COR-L47 (cell line): Measurements from ENCODE around the gene HRC.
"Not testable (repeated sequence)": the region's sequence is repeated elsewhere in the genome, so short reads cannot be mapped to it uniquely, and the experiment has no call there.

Experiments used
- DNase-seq: peaks from one replicate; lab custom pipeline; 2025; lab: John Stamatoyannopoulos, UW

Gene HRC

GRCh38 chr19:49160450-49161189, 5.4 kb upstream of the HRC start:
- DNase-seq, result no peak

GRCh38 chr19:49157445-49158224, 2.4 kb upstream of the HRC start, which contains the start of gene TRPM4:
Gene TRPM4, plus strand, starts transcription at chr19:49157792. Its CDS starts 75 bp downstream, at chr19:49157867.
- DNase-seq, result peak; percentile 63

GRCh38 chr19:49155820-49156346, 687 bp upstream of the HRC start:
- DNase-seq, result no peak

- DNase-seq, result no peak
Measured at GRCh38 chr19:49154279-49154678, 917 bp downstream of the HRC start.

- DNase-seq, result no peak
Measured at GRCh38 chr19:49153167-49153809, 1.9 kb downstream of the HRC start.

GRCh38 chr19:49152119-49152550, 3.1 kb downstream of the HRC start:
- DNase-seq, result no peak

GRCh38 chr19:49151267-49152118, 3.7 kb downstream of the HRC start:
- DNase-seq, result no peak

GRCh38 chr19:49150944-49151243, 4.3 kb downstream of the HRC start:
- no peak for DNase-seq

GRCh38 chr19:49150106-49150943, 4.9 kb downstream of the HRC start:
- peak; percentile 72 for DNase-seq

- peak; percentile 65 for DNase-seq
Measured at GRCh38 chr19:49149652-49150105, 5.5 kb downstream of the HRC start.

GRCh38 chr19:49148784-49149651, 6.2 kb downstream of the HRC start:
- peak; percentile 72 for DNase-seq

- DNase-seq, result no peak
Measured at GRCh38 chr19:49148044-49148682, 7.0 kb downstream of the HRC start.

- not testable (repeated sequence) for DNase-seq
Measured at GRCh38 chr19:49146408-49146770, 8.8 kb downstream of the HRC start.

GRCh38 chr19:49145573-49146407, 9.4 kb downstream of the HRC start:
- no peak for DNase-seq

GRCh38 chr19:49142866-49143335, 12.3 kb downstream of the HRC start:
- peak; percentile 21 for DNase-seq

- DNase-seq, result no peak
Measured at GRCh38 chr19:49141352-49141751, 13.8 kb downstream of the HRC start.

GRCh38 chr19:49140951-49141350, 14.2 kb downstream of the HRC start:
- no peak for DNase-seq

GRCh38 chr19:49136771-49137171, 18.4 kb downstream of the HRC start:
- DNase-seq, result no peak
